ENCODE results near the gene MARK4.
"Not testable (repeated sequence)": the region's sequence is repeated elsewhere in the genome, so short reads cannot be mapped to it uniquely, and the experiment has no call there.

MARK4 gene

GRCh38 chr19:45265375-45265774, 14.3 kb downstream of the MARK4 start:
- H3K4me3 ChIP-seq (ENCODE audit: low read depth, low read length): no peak overlapping the region
- DNase-seq (ENCODE audit: low read depth): no peak

DNA sequence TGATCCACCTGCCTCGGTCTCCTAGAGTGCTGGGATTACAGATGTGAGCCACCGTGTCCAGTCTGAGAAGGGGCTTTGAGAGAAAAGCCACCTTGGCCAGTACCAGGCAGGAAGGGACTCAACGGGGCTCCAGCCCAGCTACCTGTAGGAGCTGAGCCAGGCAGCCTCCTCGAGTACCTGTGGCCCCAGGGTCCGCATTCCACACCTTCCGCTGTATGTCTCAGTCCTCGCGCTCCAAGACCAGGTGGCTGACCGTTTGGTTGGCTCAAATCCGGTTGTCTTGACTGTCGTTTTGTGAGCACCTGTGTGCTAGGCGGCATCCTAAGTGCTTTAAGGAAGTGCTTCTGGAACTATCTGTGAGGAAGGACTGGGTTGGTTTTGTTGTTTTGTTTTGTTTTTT, 16.2 kb downstream of the MARK4 start:
- no peak overlapping the region for H3K4me3 ChIP-seq (ENCODE audit: low read depth, low read length)
- DNase-seq (ENCODE audit: low read depth): no peak

- not testable (repeated sequence) for DNase-seq (ENCODE audit: low read depth); H3K4me3 ChIP-seq (ENCODE audit: low read depth, low read length)
Measured at GRCh38 chr19:45269939-45270338, 18.9 kb downstream of the MARK4 start.

- DNase-seq (ENCODE audit: low read depth): no peak
- H3K4me3 ChIP-seq (ENCODE audit: low read depth, low read length): no peak overlapping the region
Measured at GRCh38 chr19:45271098-45271734, 20.1 kb downstream of the MARK4 start.

DNA sequence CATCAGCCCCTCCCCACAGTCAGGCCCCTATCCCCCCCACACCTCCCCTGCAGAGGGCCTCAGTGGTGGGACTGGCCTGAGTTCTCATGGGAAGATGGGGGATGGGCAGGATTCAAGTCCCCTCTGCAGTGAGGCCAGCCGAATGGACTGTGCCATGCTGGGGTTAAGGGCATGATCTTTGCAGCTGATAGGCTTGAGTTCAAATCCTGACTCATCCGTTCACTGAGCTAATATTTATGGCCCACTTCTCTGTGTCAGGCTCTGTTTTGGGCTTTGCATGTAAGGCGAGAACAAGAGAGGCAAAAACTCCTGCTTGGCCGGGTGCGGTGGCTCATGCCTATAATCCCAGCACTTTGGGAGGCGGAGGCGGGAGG, 20.7 kb downstream of the MARK4 start:
- DNase-seq (ENCODE audit: low read depth): no peak
- H3K4me3 ChIP-seq (ENCODE audit: low read depth, low read length): no peak overlapping the region

GRCh38 chr19:45273521-45273855, 22.4 kb downstream of the MARK4 start:
- no peak for DNase-seq (ENCODE audit: low read depth)
- no peak overlapping the region for H3K4me3 ChIP-seq (ENCODE audit: low read depth, low read length)

GRCh38 chr19:45275370-45275971, 24.4 kb downstream of the MARK4 start:
- H3K4me3 ChIP-seq (ENCODE audit: low read depth, low read length): no peak overlapping the region
- no peak for DNase-seq (ENCODE audit: low read depth)

- no peak for DNase-seq (ENCODE audit: low read depth)
Measured at GRCh38 chr19:45276284-45276687, 25.2 kb downstream of the MARK4 start.

GRCh38 chr19:45278087-45278486, 27.0 kb downstream of the MARK4 start:
- H3K4me3 ChIP-seq (ENCODE audit: low read depth, low read length): no peak overlapping the region
- DNase-seq (ENCODE audit: low read depth): no peak

More at GRCh38 chr19:45276284-45276687, 25.2 kb downstream of the MARK4 start:
- H3K4me3 ChIP-seq (ENCODE audit: low read depth, low read length): no peak overlapping the region

- no peak overlapping the region for H3K4me3 ChIP-seq (ENCODE audit: low read depth, low read length)
- DNase-seq (ENCODE audit: low read depth): no peak
Measured at GRCh38 chr19:45279587-45280192, 28.6 kb downstream of the MARK4 start.

GRCh38 chr19:45280471-45280961, 29.4 kb downstream of the MARK4 start:
- DNase-seq (ENCODE audit: low read depth): no peak
- no peak overlapping the region for H3K4me3 ChIP-seq (ENCODE audit: low read depth, low read length)

- no peak for DNase-seq (ENCODE audit: low read depth)
- no peak overlapping the region for H3K4me3 ChIP-seq (ENCODE audit: low read depth, low read length)
Measured at GRCh38 chr19:45283443-45284033, 32.5 kb downstream of the MARK4 start.

GRCh38 chr19:45290381-45290931, 39.4 kb downstream of the MARK4 start:
- no peak overlapping the region for H3K4me3 ChIP-seq (ENCODE audit: low read depth, low read length)

GRCh38 chr19:45291834-45292233, 40.8 kb downstream of the MARK4 start:
- DNase-seq (ENCODE audit: low read depth): no peak
- no peak overlapping the region for H3K4me3 ChIP-seq (ENCODE audit: low read depth, low read length)

More at GRCh38 chr19:45290381-45290931, 39.4 kb downstream of the MARK4 start:
- no peak for DNase-seq (ENCODE audit: low read depth)

DNA sequence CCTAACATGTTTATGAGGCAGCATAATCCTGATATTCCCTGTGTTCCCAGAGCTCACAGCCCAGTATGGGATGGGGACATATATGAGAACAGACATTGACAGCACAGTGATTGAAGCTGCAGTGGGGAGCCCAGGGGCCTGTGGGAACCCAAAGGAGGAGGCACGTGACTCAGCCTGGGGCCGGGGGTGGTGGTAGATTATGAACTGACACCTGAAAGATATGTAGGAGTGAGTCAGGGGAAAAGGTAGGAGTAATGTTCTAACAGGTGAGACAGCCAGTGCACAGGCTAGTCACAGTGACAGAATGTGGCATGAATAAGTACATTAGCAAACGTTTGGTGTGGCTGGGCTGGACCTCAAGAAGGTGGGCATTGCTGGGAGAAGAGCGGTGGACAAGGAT, 42.6 kb downstream of the MARK4 start:
- no peak overlapping the region for H3K4me3 ChIP-seq (ENCODE audit: low read depth, low read length)
- DNase-seq (ENCODE audit: low read depth): no peak

DNA sequence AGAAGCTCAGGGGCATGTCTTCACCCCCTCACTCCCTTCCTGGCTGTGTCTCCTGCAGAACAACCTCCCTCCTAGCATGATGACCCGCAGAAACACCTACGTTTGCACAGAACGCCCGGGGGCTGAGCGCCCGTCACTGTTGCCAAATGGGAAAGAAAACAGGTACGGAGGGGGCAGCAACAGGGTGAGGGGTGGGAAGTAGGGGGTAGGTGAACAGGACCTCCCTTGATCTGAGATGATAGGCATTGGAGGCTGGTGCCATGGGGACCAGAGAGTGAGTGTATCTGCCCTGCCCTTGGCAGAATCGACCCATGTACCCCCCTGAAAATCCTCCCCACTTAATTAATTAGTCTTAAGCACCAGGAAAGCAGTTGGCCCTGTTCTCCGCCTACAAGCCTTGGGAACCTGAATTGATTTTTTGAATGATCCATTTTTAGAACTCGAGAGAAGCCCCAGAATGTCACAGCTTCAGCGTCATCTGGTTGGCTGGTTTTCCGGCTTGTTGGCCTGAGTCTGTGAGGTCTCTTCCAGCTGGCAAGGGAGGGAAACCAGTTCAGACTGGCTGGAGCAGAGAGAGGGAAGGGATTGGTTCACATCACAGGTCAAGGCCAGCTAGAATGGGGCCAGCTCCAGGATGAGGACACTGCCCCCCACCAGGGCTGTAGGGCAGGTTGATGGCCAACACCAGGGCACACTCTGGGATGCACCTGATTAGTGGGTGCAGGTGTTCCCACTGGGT, 43.4 kb downstream of the MARK4 start:
- H3K4me3 ChIP-seq (ENCODE audit: low read depth, low read length): no peak overlapping the region
- no peak for DNase-seq (ENCODE audit: low read depth)

- DNase-seq (ENCODE audit: low read depth): no peak
Measured at GRCh38 chr19:45295873-45296272, 44.8 kb downstream of the MARK4 start.

DNA sequence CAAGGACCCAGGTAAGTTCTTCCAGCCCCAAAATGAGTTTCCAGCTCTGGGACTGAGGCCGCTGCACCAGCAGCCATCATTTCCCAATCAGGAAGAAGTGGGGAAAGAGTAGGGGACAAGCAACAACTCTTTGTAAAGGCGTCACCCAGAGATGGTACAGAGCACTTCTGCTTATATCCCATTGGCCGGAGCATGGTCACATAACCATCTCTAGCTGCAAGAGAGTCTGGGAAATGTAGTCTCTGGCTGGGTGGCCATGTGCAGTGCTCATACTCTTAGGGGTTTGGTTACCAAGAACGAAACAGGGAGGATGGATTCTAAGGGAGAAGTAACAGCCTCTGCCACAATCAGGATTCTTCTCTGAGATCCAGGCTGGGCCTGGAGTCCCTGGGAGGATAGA, 45.3 kb downstream of the MARK4 start:
- no peak for DNase-seq (ENCODE audit: low read depth)

More at GRCh38 chr19:45295873-45296272, 44.8 kb downstream of the MARK4 start:
- no peak overlapping the region for H3K4me3 ChIP-seq (ENCODE audit: low read depth, low read length)

DNA sequence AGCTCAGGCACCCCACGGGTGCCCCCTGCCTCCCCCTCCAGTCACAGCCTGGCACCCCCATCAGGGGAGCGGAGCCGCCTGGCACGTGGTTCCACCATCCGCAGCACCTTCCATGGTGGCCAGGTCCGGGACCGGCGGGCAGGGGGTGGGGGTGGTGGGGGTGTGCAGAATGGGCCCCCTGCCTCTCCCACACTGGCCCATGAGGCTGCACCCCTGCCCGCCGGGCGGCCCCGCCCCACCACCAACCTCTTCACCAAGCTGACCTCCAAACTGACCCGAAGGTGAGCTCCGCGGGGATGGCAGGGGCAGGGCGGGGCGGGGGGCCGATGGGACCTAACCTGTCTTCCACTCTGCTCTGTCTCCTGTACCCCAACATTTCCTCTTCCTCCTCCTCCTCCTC, 46.6 kb downstream of the MARK4 start:
- DNase-seq (ENCODE audit: low read depth): no peak
- no peak overlapping the region for H3K4me3 ChIP-seq (ENCODE audit: low read depth, low read length)

More for the DNA sequence above, 45.3 kb downstream of the MARK4 start:
- H3K4me3 ChIP-seq (ENCODE audit: low read depth, low read length): no peak overlapping the region

GRCh38 chr19:45298264-45298663, 47.2 kb downstream of the MARK4 start:
- no peak for DNase-seq (ENCODE audit: low read depth)
- no peak overlapping the region for H3K4me3 ChIP-seq (ENCODE audit: low read depth, low read length)
